Chondrocyte (in vitro differentiated cells): ENCODE data around the gene PLBD1. TPM values are rescaled to one million over a fixed set of nuclear protein-coding genes. Genes with fewer than 3 reads are reported as not detected.

Experiments
- DNase-seq: peaks from one replicate; pipeline ENCODE4 v3.0.0; 2021; ENCODE audit warnings: mixed read lengths, low spot score
- H3K27ac Mint-ChIP-seq: one replicate; pipeline ENCODE4 v1.8.0; 2021; ENCODE audit warnings: mild to moderate bottlenecking, moderate library complexity, mixed read lengths; ENCODE audit not compliant: unreplicated experiment
- H3K27me3 Mint-ChIP-seq: 2 replicates; pipeline ENCODE4 v1.8.0; 2021; ENCODE audit warnings: low read depth, mixed read lengths
- H3K36me3 Mint-ChIP-seq: 2 replicates; pipeline ENCODE4 v1.8.0; 2021; ENCODE audit warnings: low read depth, mixed read lengths
- H3K4me1 Mint-ChIP-seq: 2 replicates; pipeline ENCODE4 v1.8.0; 2021; ENCODE audit warnings: low read depth, mild to moderate bottlenecking, mixed read lengths
- H3K4me3 Mint-ChIP-seq: one replicate; pipeline ENCODE4 v1.8.0; 2021; ENCODE audit warnings: mild to moderate bottlenecking, moderate library complexity, mixed read lengths; ENCODE audit not compliant: unreplicated experiment
- H3K9me3 Mint-ChIP-seq: 2 replicates; pipeline ENCODE4 v1.8.0; 2021; ENCODE audit warnings: low read depth, mixed read lengths
- total RNA-seq: library from RNA; stranded (reverse); gene quantifications from 3 replicates; pipeline ENCODE4 v1.2.1, GENCODE V29; 2021
- TF ChIP-seq, protein P1 (sequence below): fragments of 200-600 bp; sonication (generic); IDR thresholded peaks from 2 replicates; pipeline ENCODE4 v1.5.0; 2021; ENCODE audit warnings: antibody characterized with exemption, mild to moderate bottlenecking, moderate library complexity

The PLBD1 gene
- total RNA-seq, 1 donor from 2014 or later, result 4.1 TPM

DNA sequence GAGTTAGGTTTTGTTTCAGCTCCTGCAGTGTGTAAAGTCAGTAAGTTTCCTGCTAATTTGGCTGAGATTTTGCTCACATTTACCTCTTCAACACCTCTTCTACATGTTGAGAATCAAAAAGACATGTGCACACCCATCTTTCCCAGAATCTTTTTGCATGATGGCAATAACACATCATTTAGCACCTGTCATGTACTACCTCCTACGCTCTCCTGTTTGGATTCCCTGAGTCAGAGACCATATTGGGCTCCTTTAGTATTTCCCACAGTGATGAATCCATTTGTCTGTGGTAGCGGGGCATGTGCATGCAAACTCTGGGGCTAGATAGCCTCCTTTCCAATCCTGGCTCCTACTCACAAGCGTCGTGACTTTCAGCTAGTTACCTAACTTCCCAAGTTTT is 20.1 kb downstream of the PLBD1 start:
- peaks cover 3% of the 10 kb centered on the region for H3K9me3 Mint-ChIP-seq
- H3K4me3 Mint-ChIP-seq, result no peak overlapping the region
- H3K36me3 Mint-ChIP-seq, result no peaks in the 10 kb centered on the region
- DNase-seq, result no peak
- no peak overlapping the region for H3K27ac Mint-ChIP-seq
- H3K4me1 Mint-ChIP-seq, result no peaks in the 10 kb centered on the region
- TF ChIP-seq, protein P1, sequence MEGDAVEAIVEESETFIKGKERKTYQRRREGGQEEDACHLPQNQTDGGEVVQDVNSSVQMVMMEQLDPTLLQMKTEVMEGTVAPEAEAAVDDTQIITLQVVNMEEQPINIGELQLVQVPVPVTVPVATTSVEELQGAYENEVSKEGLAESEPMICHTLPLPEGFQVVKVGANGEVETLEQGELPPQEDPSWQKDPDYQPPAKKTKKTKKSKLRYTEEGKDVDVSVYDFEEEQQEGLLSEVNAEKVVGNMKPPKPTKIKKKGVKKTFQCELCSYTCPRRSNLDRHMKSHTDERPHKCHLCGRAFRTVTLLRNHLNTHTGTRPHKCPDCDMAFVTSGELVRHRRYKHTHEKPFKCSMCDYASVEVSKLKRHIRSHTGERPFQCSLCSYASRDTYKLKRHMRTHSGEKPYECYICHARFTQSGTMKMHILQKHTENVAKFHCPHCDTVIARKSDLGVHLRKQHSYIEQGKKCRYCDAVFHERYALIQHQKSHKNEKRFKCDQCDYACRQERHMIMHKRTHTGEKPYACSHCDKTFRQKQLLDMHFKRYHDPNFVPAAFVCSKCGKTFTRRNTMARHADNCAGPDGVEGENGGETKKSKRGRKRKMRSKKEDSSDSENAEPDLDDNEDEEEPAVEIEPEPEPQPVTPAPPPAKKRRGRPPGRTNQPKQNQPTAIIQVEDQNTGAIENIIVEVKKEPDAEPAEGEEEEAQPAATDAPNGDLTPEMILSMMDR, result no peak
- H3K27me3 Mint-ChIP-seq, result no peaks in the 10 kb centered on the region

DNA sequence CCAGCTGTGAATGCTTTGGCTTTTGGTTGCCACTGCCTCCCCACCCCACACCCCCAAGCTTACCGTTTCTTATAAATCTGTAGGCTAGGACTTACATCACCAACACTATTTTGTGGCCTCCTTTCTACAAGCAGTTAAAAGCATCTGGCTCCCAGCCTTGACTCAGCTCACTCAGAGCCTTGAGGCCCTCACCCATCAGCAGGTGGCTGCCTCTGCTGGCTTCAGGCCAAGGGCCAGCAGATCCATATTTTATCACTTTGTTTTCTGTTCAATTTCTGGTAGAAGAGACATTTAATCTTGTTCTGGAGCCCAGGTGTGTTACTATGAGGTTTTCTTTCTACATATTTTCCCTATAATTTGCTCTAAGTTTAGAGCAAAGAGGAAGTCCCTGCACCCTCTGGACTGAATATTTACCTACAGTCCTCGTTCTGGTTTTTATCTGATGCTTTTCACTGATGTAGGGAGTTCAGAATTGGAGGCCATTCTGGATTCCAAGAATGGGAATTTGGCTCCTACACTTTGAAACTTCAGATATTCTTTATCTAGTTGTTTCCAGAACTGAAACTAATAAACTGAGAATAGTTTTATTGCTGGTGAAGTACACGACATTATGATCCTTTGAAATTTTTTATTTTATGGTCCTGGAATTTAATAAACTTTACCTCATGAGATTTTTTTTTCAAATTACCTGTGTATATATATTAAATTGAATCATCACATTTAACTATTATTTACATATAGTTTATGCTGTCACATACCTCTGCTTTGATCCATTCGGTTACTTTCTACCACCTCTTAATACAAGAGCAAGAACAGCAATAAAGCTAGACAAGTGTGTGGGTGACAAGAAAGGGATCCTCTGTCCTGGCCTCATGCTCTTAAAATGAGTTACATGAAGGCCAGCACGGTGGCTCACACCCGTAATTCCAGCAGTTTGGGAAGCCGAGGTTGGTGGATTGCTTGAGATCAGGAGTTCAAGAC is 22.2 kb downstream of the PLBD1 start:
- DNase-seq, result no peak
- H3K27ac Mint-ChIP-seq, result no peak overlapping the region
- H3K27me3 Mint-ChIP-seq, result no peaks in the 10 kb centered on the region
- H3K36me3 Mint-ChIP-seq, result no peaks in the 10 kb centered on the region
- TF ChIP-seq, protein P1, result no peak
- no peaks in the 10 kb centered on the region for H3K9me3 Mint-ChIP-seq
- H3K4me3 Mint-ChIP-seq, result no peak overlapping the region
- no peaks in the 10 kb centered on the region for H3K4me1 Mint-ChIP-seq

DNA sequence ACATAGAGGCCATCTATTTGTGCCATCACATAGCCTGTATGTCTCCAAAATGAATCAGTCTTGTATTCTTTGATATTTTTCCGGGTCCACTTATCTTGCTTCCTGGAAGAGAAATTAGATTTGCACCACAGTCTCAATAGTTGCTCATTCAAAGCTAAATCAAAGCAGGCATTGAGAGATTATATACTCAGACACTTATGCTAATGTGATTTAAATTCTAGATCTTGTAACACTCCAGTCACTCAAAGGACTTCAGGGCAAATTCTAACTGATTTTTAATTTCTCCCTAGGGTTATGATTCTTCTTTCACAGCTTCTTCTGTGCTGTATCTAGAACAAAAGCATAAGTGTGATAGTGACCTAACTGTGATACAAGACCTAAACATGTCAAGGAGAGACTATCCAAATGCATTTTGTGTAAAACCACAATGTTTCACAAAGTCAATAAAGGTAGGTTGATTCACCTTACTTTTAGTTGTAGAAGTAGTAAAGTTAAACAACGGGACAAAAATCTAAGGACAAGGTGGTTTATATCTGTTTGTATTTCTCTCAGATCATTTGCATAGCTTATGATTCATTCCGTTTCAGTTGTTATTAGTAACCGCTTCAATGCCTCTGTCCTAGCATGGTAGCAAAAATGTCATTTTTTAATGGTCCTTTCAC is 26.8 kb downstream of the PLBD1 start:
- TF ChIP-seq, protein P1, result no peak
- H3K9me3 Mint-ChIP-seq, result no peaks in the 10 kb centered on the region
- no peak overlapping the region for H3K4me3 Mint-ChIP-seq
- no peaks in the 10 kb centered on the region for H3K27me3 Mint-ChIP-seq
- peaks cover 1% of the 10 kb centered on the region for H3K36me3 Mint-ChIP-seq
- no peak for DNase-seq
- no peak overlapping the region for H3K27ac Mint-ChIP-seq
- no peaks in the 10 kb centered on the region for H3K4me1 Mint-ChIP-seq

DNA sequence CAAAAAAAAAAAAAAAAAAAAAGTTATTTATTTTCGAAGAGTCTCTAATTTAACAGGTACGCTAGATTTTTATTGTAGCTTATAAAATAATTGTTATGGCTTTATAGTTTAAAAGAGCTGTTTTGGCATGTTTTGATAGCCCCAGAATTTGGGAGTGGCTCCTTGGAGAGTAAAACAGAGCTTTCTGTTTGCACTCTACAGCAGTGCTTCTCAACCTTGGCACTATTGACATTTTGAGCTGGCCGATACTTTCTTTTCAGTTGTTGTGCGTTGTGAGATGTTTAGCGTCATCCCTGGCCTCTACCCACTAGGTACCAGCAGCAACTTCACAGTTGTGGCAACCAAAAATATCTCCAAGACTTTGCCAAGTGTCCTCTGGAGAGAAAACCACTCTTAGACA is 30.6 kb downstream of the PLBD1 start:
- Mint-ChIP-seq H3K4me3 (no peak overlapping the region), H3K4me1 (no peaks in the 10 kb centered on the region), H3K36me3 (peaks cover 1% of the 10 kb centered on the region), H3K9me3 (peaks cover 2% of the 10 kb centered on the region), H3K27ac (no peak overlapping the region), H3K27me3 (no peaks in the 10 kb centered on the region)
- TF ChIP-seq, protein P1, result no peak
- DNase-seq, result no peak

DNA sequence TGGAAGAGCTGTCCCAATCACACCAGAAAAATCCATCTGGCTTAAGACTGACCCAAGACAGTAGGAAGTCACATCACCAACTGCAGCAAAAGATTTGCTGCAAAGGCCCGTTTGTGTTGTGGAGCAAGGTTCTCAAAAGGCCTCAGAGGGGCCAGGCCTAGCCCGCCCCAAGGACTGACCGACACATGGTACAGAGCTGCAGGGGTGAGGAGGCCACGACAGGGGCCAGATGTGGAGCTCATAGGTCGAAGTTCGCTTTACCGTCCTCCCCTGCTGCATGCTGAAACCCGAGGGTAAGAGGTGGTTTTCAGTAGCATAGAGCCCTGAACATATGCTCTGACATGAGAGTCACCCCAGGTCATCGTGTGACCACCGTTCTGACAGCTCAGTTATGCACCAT is 35.5 kb downstream of the PLBD1 start:
- no peak for DNase-seq
- no peak overlapping the region for H3K4me3 Mint-ChIP-seq
- TF ChIP-seq, protein P1, result no peak

More for the DNA sequence above, 35.5 kb downstream of the PLBD1 start:
- Mint-ChIP-seq H3K36me3 (no peaks in the 10 kb centered on the region), H3K4me1 (no peaks in the 10 kb centered on the region), H3K27ac (no peak overlapping the region), H3K9me3 (peaks cover 2% of the 10 kb centered on the region), H3K27me3 (no peaks in the 10 kb centered on the region)
